ENCODE measurements around the gene RETREG3. TPM values are rescaled to one million over a fixed set of nuclear protein-coding genes. Genes with fewer than 3 reads are reported as not detected.

The RETREG3 gene
- total and polyA plus RNA-seq, 9 of the 15 experiments (the other 6 are each of a cell fraction or from before 2014, with no cell fraction given) = 4.1 to 39.0 (median 16.9) TPM

DNA sequence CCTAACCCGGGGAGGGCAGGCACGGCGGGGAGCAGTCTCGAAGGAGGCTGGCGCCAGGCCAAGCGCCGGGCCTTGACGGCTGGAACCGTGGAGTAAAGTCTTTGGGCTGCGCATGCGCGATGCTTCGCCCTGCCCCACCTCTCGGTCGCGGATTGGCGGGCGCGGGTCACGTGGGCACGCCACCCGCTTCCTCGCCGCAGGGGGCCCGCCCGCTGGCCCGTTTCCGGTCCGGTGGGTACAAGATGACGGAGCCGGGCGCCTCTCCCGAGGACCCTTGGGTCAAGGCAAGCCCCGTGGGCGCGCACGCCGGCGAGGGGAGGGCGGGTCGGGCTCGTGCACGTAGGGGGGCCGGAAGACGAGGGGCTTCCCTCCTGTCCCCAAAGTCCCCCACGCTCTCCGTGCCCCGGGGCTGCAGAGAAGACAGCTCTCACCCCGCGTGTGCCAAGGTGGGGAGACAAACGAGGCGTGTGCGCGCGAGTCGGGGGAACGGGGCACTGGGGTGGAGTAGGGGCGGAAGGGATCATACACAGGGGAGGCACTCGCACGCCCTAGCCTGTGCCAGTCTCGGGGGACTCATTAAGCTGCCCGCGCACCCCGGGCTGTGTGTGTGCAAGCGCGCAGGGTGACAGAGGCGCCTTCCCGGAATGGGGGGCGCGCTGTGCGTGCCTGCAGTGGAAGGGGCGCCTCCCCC, 42.1 kb downstream of the RETREG3 start, which contains the start of gene MLX (continued):
- TF ChIP-seq, protein P1, sequence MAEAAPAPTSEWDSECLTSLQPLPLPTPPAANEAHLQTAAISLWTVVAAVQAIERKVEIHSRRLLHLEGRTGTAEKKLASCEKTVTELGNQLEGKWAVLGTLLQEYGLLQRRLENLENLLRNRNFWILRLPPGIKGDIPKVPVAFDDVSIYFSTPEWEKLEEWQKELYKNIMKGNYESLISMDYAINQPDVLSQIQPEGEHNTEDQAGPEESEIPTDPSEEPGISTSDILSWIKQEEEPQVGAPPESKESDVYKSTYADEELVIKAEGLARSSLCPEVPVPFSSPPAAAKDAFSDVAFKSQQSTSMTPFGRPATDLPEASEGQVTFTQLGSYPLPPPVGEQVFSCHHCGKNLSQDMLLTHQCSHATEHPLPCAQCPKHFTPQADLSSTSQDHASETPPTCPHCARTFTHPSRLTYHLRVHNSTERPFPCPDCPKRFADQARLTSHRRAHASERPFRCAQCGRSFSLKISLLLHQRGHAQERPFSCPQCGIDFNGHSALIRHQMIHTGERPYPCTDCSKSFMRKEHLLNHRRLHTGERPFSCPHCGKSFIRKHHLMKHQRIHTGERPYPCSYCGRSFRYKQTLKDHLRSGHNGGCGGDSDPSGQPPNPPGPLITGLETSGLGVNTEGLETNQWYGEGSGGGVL (CRISPR knock-in tag; IDR thresholded peaks at IDR 0.05) = no peak
- TF ChIP-seq STAT5B (CRISPR knock-in tag; IDR thresholded peaks at IDR 0.05) = no peak
- no peak for TF ChIP-seq HNRNPUL1 (IDR thresholded peaks at IDR 0.05; ENCODE audit: low read length)
- TF ChIP-seq, protein P2, sequence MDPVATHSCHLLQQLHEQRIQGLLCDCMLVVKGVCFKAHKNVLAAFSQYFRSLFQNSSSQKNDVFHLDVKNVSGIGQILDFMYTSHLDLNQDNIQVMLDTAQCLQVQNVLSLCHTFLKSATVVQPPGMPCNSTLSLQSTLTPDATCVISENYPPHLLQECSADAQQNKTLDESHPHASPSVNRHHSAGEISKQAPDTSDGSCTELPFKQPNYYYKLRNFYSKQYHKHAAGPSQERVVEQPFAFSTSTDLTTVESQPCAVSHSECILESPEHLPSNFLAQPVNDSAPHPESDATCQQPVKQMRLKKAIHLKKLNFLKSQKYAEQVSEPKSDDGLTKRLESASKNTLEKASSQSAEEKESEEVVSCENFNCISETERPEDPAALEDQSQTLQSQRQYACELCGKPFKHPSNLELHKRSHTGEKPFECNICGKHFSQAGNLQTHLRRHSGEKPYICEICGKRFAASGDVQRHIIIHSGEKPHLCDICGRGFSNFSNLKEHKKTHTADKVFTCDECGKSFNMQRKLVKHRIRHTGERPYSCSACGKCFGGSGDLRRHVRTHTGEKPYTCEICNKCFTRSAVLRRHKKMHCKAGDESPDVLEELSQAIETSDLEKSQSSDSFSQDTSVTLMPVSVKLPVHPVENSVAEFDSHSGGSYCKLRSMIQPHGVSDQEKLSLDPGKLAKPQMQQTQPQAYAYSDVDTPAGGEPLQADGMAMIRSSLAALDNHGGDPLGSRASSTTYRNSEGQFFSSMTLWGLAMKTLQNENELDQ (CRISPR knock-in tag; IDR thresholded peaks at IDR 0.05; ENCODE audit: borderline replicate concordance) = no peak; the same call in 1 of the 2 replicates
- peak; percentile 90 for TF ChIP-seq GABPA (tag; conservative IDR thresholded peaks at IDR 0.05; ENCODE audit: low read depth)
- no peak for TF ChIP-seq ZNF232 (CRISPR knock-in tag; IDR thresholded peaks at IDR 0.05)
- no peak for TF ChIP-seq SNIP1 (IDR thresholded peaks at IDR 0.05; ENCODE audit: low read depth)
- TF ChIP-seq, protein P3, sequence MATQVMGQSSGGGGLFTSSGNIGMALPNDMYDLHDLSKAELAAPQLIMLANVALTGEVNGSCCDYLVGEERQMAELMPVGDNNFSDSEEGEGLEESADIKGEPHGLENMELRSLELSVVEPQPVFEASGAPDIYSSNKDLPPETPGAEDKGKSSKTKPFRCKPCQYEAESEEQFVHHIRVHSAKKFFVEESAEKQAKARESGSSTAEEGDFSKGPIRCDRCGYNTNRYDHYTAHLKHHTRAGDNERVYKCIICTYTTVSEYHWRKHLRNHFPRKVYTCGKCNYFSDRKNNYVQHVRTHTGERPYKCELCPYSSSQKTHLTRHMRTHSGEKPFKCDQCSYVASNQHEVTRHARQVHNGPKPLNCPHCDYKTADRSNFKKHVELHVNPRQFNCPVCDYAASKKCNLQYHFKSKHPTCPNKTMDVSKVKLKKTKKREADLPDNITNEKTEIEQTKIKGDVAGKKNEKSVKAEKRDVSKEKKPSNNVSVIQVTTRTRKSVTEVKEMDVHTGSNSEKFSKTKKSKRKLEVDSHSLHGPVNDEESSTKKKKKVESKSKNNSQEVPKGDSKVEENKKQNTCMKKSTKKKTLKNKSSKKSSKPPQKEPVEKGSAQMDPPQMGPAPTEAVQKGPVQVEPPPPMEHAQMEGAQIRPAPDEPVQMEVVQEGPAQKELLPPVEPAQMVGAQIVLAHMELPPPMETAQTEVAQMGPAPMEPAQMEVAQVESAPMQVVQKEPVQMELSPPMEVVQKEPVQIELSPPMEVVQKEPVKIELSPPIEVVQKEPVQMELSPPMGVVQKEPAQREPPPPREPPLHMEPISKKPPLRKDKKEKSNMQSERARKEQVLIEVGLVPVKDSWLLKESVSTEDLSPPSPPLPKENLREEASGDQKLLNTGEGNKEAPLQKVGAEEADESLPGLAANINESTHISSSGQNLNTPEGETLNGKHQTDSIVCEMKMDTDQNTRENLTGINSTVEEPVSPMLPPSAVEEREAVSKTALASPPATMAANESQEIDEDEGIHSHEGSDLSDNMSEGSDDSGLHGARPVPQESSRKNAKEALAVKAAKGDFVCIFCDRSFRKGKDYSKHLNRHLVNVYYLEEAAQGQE (IDR thresholded peaks at IDR 0.05; ENCODE audit: borderline replicate concordance) = peak; percentile 93
- TF ChIP-seq, protein P3 (CRISPR knock-in tag; IDR thresholded peaks at IDR 0.05; ENCODE audit: low read depth) = 0 out of 2 replicates have a peak, but pooled peaks have one; percentile 10
- TF ChIP-seq ETV1 (tag; conservative IDR thresholded peaks at IDR 0.05; ENCODE audit: low read depth) = peak; percentile 73
- TF ChIP-seq, protein P4, sequence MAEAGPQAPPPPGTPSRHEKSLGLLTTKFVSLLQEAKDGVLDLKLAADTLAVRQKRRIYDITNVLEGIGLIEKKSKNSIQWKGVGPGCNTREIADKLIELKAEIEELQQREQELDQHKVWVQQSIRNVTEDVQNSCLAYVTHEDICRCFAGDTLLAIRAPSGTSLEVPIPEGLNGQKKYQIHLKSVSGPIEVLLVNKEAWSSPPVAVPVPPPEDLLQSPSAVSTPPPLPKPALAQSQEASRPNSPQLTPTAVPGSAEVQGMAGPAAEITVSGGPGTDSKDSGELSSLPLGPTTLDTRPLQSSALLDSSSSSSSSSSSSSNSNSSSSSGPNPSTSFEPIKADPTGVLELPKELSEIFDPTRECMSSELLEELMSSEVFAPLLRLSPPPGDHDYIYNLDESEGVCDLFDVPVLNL (CRISPR knock-in tag; IDR thresholded peaks at IDR 0.05; ENCODE audit: low read depth) = no peak
- no peak for TF ChIP-seq ZBTB8A (IDR thresholded peaks at IDR 0.05; ENCODE audit: partially characterized antibody)
- no peak for TF ChIP-seq MCM5 (IDR thresholded peaks at IDR 0.05; ENCODE audit: low read depth)
- no peak for TF ChIP-seq NR3C1 (CRISPR knock-in tag; IDR thresholded peaks at IDR 0.05)
- TF ChIP-seq POLR2A (conservative IDR thresholded peaks at IDR 0.05) = peak; percentile 53; the same call in 1 of the 2 replicates
